NB4 (cell line): ENCODE data around the gene NMUR1.
"Not testable (repeated sequence)": the region's sequence is repeated elsewhere in the genome, so short reads cannot be mapped to it uniquely, and the experiment has no call there.

Experiments
- DNase-seq: peaks from one replicate; pipeline ENCODE4 v3.0.0; 2010; ENCODE audit warnings: low read depth
- H3K4me3 ChIP-seq: one replicate; pipeline ENCODE4 v1.5.1; 2011; ENCODE audit warnings: mild to moderate bottlenecking, low read depth, low read length, moderate library complexity
- CTCF ChIP-seq: IDR thresholded peaks from one replicate; pipeline ENCODE4 v1.5.1; 2012; ENCODE audit warnings: low read depth, low read length
- MYC ChIP-seq: IDR thresholded peaks from 2 replicates; pipeline ENCODE4 v1.6.1; 2011; ENCODE audit warnings: low read depth, low read length
- POLR2A ChIP-seq: IDR thresholded peaks from 2 replicates; pipeline ENCODE4 v1.6.1; 2011; ENCODE audit warnings: mild to moderate bottlenecking; ENCODE audit not compliant: insufficient read length; ENCODE audit errors: extremely low read depth
- TF ChIP-seq, protein P1 (sequence below): IDR thresholded peaks from 2 replicates; pipeline ENCODE4 v1.6.1; 2011; ENCODE audit warnings: low read depth, low read length

NMUR1 gene

GRCh38 chr2:231573096-231573495, 42.9 kb upstream of the NMUR1 start:
- no peak overlapping the region for H3K4me3 ChIP-seq
- DNase-seq = no peak
- TF ChIP-seq MYC (no peak), CTCF (no peak)
- TF ChIP-seq, protein P1, sequence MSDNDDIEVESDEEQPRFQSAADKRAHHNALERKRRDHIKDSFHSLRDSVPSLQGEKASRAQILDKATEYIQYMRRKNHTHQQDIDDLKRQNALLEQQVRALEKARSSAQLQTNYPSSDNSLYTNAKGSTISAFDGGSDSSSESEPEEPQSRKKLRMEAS = no peak

- no peak for DNase-seq
- H3K4me3 ChIP-seq = no peak overlapping the region
- TF ChIP-seq, protein P1 = no peak
- no peak for TF ChIP-seq MYC
- no peak for TF ChIP-seq CTCF
- no peak for TF ChIP-seq POLR2A
Observed at GRCh38 chr2:231571661-231572191, 41.5 kb upstream of the NMUR1 start.

DNA sequence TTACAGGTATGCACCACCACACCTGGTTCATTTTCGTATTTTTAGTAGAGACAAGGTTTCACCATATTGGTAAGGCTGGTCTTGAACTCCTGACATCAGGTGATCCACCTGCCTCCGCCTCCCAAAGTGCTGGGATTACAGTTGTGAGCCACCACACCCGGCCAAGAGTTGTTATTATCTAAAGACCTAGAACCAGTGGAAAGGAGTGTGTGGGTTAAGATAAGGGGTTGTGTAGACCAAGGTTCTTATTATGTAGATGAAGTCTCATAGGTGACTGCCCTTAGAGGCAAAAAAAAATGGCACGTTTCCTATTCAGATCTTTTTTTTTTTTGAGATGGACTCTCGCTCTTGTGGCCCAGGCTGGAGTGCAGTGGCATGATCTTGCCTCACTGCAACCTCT, 40.7 kb upstream of the NMUR1 start:
- DNase-seq, H3K4me3 ChIP-seq: not testable (repeated sequence)

GRCh38 chr2:231568785-231569435, 38.7 kb upstream of the NMUR1 start:
- DNase-seq = no peak
- no peak overlapping the region for H3K4me3 ChIP-seq
- no peak for TF ChIP-seq CTCF
- TF ChIP-seq POLR2A = no peak
- TF ChIP-seq, protein P1 = no peak
- no peak for TF ChIP-seq MYC

GRCh38 chr2:231568098-231568784, 38.0 kb upstream of the NMUR1 start:
- H3K4me3 ChIP-seq = no peak overlapping the region
- no peak for TF ChIP-seq CTCF
- no peak for TF ChIP-seq MYC
- no peak for TF ChIP-seq POLR2A
- TF ChIP-seq, protein P1 = no peak
- no peak for DNase-seq

GRCh38 chr2:231567159-231567558, 36.9 kb upstream of the NMUR1 start:
- H3K4me3 ChIP-seq = no peak overlapping the region
- no peak for TF ChIP-seq CTCF
- no peak for TF ChIP-seq MYC
- TF ChIP-seq POLR2A = no peak
- TF ChIP-seq, protein P1 = no peak

More at GRCh38 chr2:231567159-231567558, 36.9 kb upstream of the NMUR1 start:
- DNase-seq = no peak
